Thymus (tissue), 11 donors: ENCODE data around the gene HSH2D. TPM values are rescaled to one million over a fixed set of nuclear protein-coding genes. Genes with fewer than 3 reads are reported as not detected.

Experiments used
- DNase-seq, 9 donors: peaks; one replicate each; pipeline ENCODE4 v3.0.0-alpha.2; 2013; ENCODE audit warnings: low spot score in 9 of 9, low read depth in 6 of 9, missing footprints in 1 of 9
- H3K27ac ChIP-seq, 2 donors: one replicate each; pipeline ENCODE4 v1.5.1; 2013; ENCODE audit warnings: control low read depth in 1 of 2, low read depth in 1 of 2, low read length in 1 of 2, mild to moderate bottlenecking in 1 of 2, moderate library complexity in 1 of 2
- H3K27me3 ChIP-seq, 2 donors: one replicate each; pipeline ENCODE4 v1.5.1; 2013; ENCODE audit warnings: low read length in 1 of 2; ENCODE audit not compliant: control insufficient read depth in 2 of 2, insufficient read depth in 1 of 2
- H3K36me3 ChIP-seq, 2 donors: one replicate each; pipeline ENCODE4 v1.5.1; 2013; ENCODE audit warnings: low read length in 1 of 2, mild to moderate bottlenecking in 1 of 2, moderate library complexity in 1 of 2; ENCODE audit not compliant: control insufficient read depth in 2 of 2, insufficient read depth in 2 of 2
- H3K4me1 ChIP-seq, 2 donors: one replicate each; pipeline ENCODE4 v1.5.1; 2013; ENCODE audit warnings: low read length in 2 of 2; ENCODE audit not compliant: control insufficient read depth in 2 of 2, insufficient read depth in 2 of 2
- H3K4me3 ChIP-seq, 2 donors: one replicate each; pipeline ENCODE4 v1.5.1; 2013; ENCODE audit warnings: low read length in 2 of 2, control low read depth in 1 of 2, mild to moderate bottlenecking in 1 of 2
- H3K9me3 ChIP-seq, 2 donors: one replicate each; pipeline ENCODE4 v1.5.1; 2013; ENCODE audit warnings: low read length in 1 of 2, mild to moderate bottlenecking in 1 of 2; ENCODE audit not compliant: control insufficient read depth in 2 of 2, insufficient read depth in 1 of 2
- WGBS: extraction: QIAGEN DNeasy Blood & Tissue Kit; methylation state at CpG from one replicate; pipeline ENCODE4 v1.1.7; 2013; 5-methylcytosine and 5-hydroxymethylcytosine counted together
- polyA plus RNA-seq: library from polyadenylated mRNA; stranded (reverse); fragments of 200-250 nt; gene quantifications from one replicate; pipeline ENCODE4 v1.2.3, GENCODE V29; 2013
- total RNA-seq: library from RNA; stranded (reverse); fragments of 120-200 nt; gene quantifications from one replicate; pipeline ENCODE4 v1.2.4, GENCODE V29; 2013
- donor health status: healthy.

The HSH2D gene
- total and polyA plus RNA-seq, 2 donors: 17.1 to 40.4 TPM

- Histone ChIP-seq H3K4me1 (peaks cover 0 to 23% of the 10 kb centered on the region in 2 donors), H3K36me3 (peaks cover 59 to 69% of the 10 kb centered on the region in 2 donors), H3K4me3 (no peak overlapping the region), H3K27ac (no peak overlapping the region), H3K27me3 (no peaks in the 10 kb centered on the region), H3K9me3 (no peaks in the 10 kb centered on the region)
- DNase-seq: no peak
- 93% methylated on average over 22 of the region's 22 CpGs for WGBS
These were observed 59.1 kb downstream of the HSH2D start for GRCh38 chr19:16202320-16203255.

- peaks cover 68 to 77% of the 10 kb centered on the region in 2 donors for H3K36me3 ChIP-seq
- no peak for DNase-seq
- peaks cover 0 to 27% of the 10 kb centered on the region in 2 donors for H3K4me1 ChIP-seq
- no peak overlapping the region for H3K27ac ChIP-seq
- 92% methylated on average over 19 of the region's 19 CpGs for WGBS
- no peaks in the 10 kb centered on the region for H3K27me3 ChIP-seq
- H3K9me3 ChIP-seq: no peaks in the 10 kb centered on the region
- no peak overlapping the region for H3K4me3 ChIP-seq
These were observed 59.9 kb downstream of the HSH2D start for GRCh38 chr19:16203256-16204004.

- WGBS: 96% methylated on average over 5 of the region's 5 CpGs
- no peak for DNase-seq
- Histone ChIP-seq H3K4me1 (peaks cover 0 to 27% of the 10 kb centered on the region in 2 donors), H3K9me3 (no peaks in the 10 kb centered on the region), H3K27me3 (no peaks in the 10 kb centered on the region), H3K4me3 (no peak overlapping the region), H3K27ac (no peak overlapping the region), H3K36me3 (peaks cover 73 to 82% of the 10 kb centered on the region in 2 donors)
These were observed 60.5 kb downstream of the HSH2D start for GRCh38 chr19:16204005-16204294.

- no peak for DNase-seq
- H3K4me3 ChIP-seq: no peak overlapping the region
- H3K4me1 ChIP-seq: peaks cover 0 to 25% of the 10 kb centered on the region in 2 donors
- no peaks in the 10 kb centered on the region for H3K9me3 ChIP-seq
- WGBS: 98% methylated on average over 11 of the region's 11 CpGs
- H3K27me3 ChIP-seq: no peaks in the 10 kb centered on the region
- peaks cover 86 to 89% of the 10 kb centered on the region in 2 donors for H3K36me3 ChIP-seq
- H3K27ac ChIP-seq: no peak overlapping the region
These were observed 61.9 kb downstream of the HSH2D start for GRCh38 chr19:16205205-16206045.

- Histone ChIP-seq H3K27me3 (no peaks in the 10 kb centered on the region), H3K36me3 (peaks cover 86 to 88% of the 10 kb centered on the region in 2 donors), H3K27ac (no peak overlapping the region), H3K4me1 (peaks cover 0 to 25% of the 10 kb centered on the region in 2 donors), H3K9me3 (no peaks in the 10 kb centered on the region), H3K4me3 (no peak overlapping the region)
- 98% methylated on average over 14 of the region's 14 CpGs for WGBS
- DNase-seq: no peak
These were observed 62.6 kb downstream of the HSH2D start for GRCh38 chr19:16206046-16206605.

- Histone ChIP-seq H3K9me3 (no peaks in the 10 kb centered on the region), H3K4me3 (no peak overlapping the region), H3K27ac (no peak overlapping the region), H3K36me3 (peaks cover 86 to 92% of the 10 kb centered on the region in 2 donors), H3K27me3 (no peaks in the 10 kb centered on the region), H3K4me1 (peaks cover 0 to 25% of the 10 kb centered on the region in 2 donors)
- DNase-seq: no peak
- 98% methylated on average over 7 of the region's 7 CpGs for WGBS
These were observed 63.2 kb downstream of the HSH2D start for GRCh38 chr19:16206637-16207036.

GRCh38 chr19:16207063-16207462 is 63.6 kb downstream of the HSH2D start:
- WGBS: 98% methylated on average over 10 of the region's 10 CpGs
- peaks cover 87 to 88% of the 10 kb centered on the region in 2 donors for H3K36me3 ChIP-seq
- H3K4me3 ChIP-seq: no peak overlapping the region
- no peaks in the 10 kb centered on the region for H3K9me3 ChIP-seq
- H3K27me3 ChIP-seq: no peaks in the 10 kb centered on the region
- H3K4me1 ChIP-seq: peaks cover 0 to 25% of the 10 kb centered on the region in 2 donors
- H3K27ac ChIP-seq: no peak overlapping the region
- no peak for DNase-seq

- DNase-seq: no peak
- 94% methylated on average over 12 of the region's 12 CpGs for WGBS
- H3K36me3 ChIP-seq: peaks cover 84 to 86% of the 10 kb centered on the region in 2 donors
- peak overlapping the region in 1 of 2 donors; percentile 52 for H3K27ac ChIP-seq
- H3K27me3 ChIP-seq: no peaks in the 10 kb centered on the region
- peaks cover 0 to 25% of the 10 kb centered on the region in 2 donors for H3K4me1 ChIP-seq
- H3K9me3 ChIP-seq: no peaks in the 10 kb centered on the region
- no peak overlapping the region for H3K4me3 ChIP-seq
These were observed 64.1 kb downstream of the HSH2D start for GRCh38 chr19:16207490-16208025.
